Measurements from ENCODE around the gene CREBBP.

CREBBP gene

GRCh38 chr16:3701531-3701930, 179.0 kb downstream of the CREBBP start:
- DNase-seq: no peak

- no peak for DNase-seq
These were observed 181.6 kb downstream of the CREBBP start for GRCh38 chr16:3698941-3699340.

GRCh38 chr16:3696425-3697218, 183.9 kb downstream of the CREBBP start:
- DNase-seq: no peak

GRCh38 chr16:3695610-3696369, 184.7 kb downstream of the CREBBP start:
- DNase-seq: no peak

GRCh38 chr16:3694051-3694450, 186.5 kb downstream of the CREBBP start:
- no peak for DNase-seq

DNA sequence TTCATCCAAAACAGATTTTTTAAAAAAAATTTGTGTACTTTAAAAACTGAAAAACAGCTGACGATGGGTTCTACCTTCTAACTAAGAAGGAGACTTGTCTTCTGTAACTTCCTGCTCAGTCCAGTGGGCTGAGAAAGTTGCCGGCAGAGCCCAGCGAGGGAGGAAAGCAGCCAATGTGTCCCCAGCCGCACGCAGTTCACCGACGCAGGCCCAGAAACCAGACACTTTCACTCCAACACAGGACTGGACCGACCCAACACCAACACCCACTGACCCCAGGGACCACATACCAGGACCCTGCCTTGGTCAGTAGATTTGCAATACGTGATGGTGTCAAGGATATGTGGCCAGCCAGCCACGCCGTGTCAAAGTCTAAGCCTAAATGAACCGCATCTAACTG, 188.8 kb downstream of the CREBBP start:
- DNase-seq: no peak

DNA sequence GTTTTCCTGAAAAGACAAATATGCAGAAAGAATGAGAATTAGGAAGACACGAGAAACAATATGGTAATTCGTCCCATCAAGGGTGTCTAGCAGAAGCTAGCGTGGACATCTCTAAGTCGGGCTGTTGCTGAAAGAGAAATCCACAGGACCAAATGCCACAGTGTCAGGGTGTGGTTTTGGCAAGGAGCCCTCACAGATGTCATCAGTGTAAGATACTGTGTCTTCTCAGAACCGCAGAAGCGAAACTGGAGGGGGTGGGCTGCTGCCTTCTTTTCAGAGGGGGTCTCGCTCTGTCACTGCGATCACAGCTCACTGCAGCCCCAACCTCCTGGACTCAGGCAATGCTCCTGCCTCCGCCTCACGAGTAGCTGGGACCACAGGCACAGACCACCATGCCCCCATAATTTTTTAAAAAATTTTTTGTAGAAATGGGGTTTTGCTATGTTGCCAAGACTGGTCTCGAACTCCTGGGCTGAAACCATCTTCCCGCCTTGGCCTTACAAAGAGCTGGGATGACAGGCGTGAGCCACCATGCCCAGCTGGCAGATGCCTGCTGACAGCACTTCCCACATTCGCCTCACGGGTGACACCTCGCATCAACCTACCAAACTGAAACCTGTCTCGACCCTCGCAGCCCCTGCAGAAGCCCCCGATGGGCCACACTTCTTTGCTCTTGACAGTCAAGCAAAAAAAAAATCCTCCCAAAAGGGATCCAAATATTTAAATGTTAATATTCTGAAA, 189.4 kb downstream of the CREBBP start:
- no peak for DNase-seq

DNA sequence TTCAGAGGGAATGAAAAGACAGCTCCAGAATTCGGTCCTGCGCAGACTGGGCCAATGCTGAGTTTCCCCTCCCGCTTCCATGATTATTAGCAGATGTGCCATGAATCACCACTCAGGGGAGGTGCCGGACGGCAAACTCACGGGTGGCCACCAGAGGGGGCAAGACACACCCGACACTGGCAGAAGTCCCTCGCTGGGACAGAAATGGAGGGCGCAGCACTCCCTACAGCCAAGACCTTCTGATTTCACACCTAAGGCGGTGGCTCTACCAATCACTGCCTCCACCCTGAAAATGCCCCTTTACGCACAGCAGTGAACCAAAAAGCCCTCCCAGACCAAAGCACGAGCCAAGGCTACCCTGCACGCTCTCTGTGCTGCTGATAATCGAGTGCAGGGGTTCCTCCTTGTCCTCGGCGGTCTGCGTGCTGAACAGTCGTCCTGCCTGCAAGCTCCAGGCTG, 190.0 kb downstream of the CREBBP start:
- peak; percentile 88 for DNase-seq

GRCh38 chr16:3689731-3690130, 190.8 kb downstream of the CREBBP start:
- no peak for DNase-seq

GRCh38 chr16:3687792-3688191, 192.7 kb downstream of the CREBBP start:
- no peak for DNase-seq

- no peak for DNase-seq
These were observed 193.5 kb downstream of the CREBBP start for GRCh38 chr16:3687021-3687420.

DNA sequence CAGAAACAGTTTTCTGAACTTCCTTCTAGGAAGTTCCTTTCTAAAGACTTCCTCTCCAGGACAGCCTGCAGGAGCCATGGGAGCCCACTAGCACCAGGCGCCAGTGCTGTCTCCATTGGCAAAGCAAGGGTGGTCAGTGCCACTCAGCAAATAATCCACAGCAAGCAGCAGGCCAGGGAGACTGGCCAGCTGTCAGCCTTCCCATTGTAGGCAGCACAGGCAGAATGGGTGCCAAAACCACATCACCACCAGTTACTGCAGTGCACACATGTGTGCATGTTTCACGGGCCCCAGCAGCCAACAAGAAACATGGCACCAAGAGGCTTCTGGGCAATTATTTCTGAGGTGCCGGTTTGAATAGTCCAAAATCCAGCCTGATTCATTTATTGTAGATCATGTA, 199.3 kb downstream of the CREBBP start:
- DNase-seq: no peak

- no peak for DNase-seq
These were observed 202.5 kb downstream of the CREBBP start for GRCh38 chr16:3677994-3678393.

DNA sequence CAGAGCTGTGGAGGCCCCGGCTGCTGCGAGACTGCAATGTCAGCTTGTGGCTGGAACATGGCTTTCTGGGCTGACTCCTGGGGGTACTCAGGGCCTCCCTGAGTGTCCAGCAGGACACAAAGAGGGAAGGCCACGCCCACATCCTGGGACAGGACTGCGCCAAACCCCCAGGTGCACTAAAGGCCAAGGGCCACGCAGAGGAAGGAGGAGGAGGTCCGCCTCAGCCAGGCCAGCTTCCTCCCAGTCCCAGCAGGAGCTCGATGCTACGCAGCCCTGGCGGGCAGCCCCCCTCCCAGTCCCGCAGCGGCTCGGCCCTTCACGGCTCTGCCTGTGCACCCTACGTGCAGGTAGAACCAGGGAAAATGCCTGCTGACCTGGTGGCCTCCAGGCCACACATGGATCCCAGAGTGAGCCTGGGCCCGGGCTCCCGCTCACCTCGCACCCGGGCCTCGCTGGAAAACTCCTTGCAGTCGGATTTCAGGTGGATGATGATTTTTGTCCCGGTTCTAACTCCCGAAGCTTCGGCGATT, 204.8 kb downstream of the CREBBP start:
- no peak for DNase-seq
